SK-N-MC (cell line): ENCODE measurements around the gene HM13.
"Not testable (repeated sequence)": the region's sequence is repeated elsewhere in the genome, so short reads cannot be mapped to it uniquely, and the experiment has no call there.

ENCODE experiments used
- DNase-seq: peaks from one replicate; pipeline ENCODE4 v3.0.0-alpha.2; 2011; ENCODE audit warnings: low read depth, low spot score
- H3K27ac ChIP-seq: fragments of 200-600 bp; sonication (generic); 2 replicates; pipeline ENCODE4 v1.5.1; 2016; ENCODE audit warnings: mixed run types
- H3K36me3 ChIP-seq: fragments of 200-600 bp; sonication (generic); 2 replicates; pipeline ENCODE4 v1.6.1; 2017; ENCODE audit warnings: antibody characterized with exemption, low read length, mixed read lengths; ENCODE audit not compliant: insufficient read depth
- H3K4me3 ChIP-seq: fragments of 200-600 bp; sonication (generic); 2 replicates; pipeline ENCODE4 v1.5.1; 2016
- H3K9ac ChIP-seq: fragments of 200-600 bp; sonication (generic); 2 replicates; pipeline ENCODE4 v1.8.0; 2017; ENCODE audit warnings: mixed run types, mixed read lengths; ENCODE audit not compliant: insufficient read length
- H3K9me3 ChIP-seq: fragments of 200-600 bp; sonication (generic); 2 replicates; pipeline ENCODE4 v1.6.1; 2017; ENCODE audit warnings: low read depth, mild to moderate bottlenecking, antibody characterized with exemption, low read length, moderate library complexity, mixed read lengths
- EZH2 ChIP-seq: fragments of 200-600 bp; sonication (generic); IDR thresholded peaks from one replicate; pipeline ENCODE4 v1.6.1; 2017; ENCODE audit warnings: antibody characterized with exemption
- FOXP2 ChIP-seq: optimal IDR thresholded peaks from 2 replicates; pipeline ENCODE3; 2011; ENCODE audit warnings: mild to moderate bottlenecking, moderate library complexity; ENCODE audit not compliant: insufficient read depth; ENCODE audit errors: extremely low read length, control extremely low read depth
- POLR2AphosphoS5 ChIP-seq: IDR thresholded peaks from 2 replicates; pipeline ENCODE4 v1.6.1; 2012; ENCODE audit warnings: mild to moderate bottlenecking, low read depth, low read length, borderline replicate concordance

HM13 gene

GRCh38 chr20:31537116-31537871, 23.1 kb downstream of the HM13 start:
- Histone ChIP-seq H3K9me3 (no peaks in the 10 kb centered on the region), H3K27ac (no peak overlapping the region), H3K4me3 (no peak overlapping the region), H3K9ac (no peak overlapping the region), H3K36me3 (peaks cover 53% of the 10 kb centered on the region)
- TF ChIP-seq FOXP2, result no peak
- DNase-seq, result no peak

- Histone ChIP-seq H3K4me3 (no peak overlapping the region), H3K9ac (no peak overlapping the region), H3K27ac (no peak overlapping the region), H3K9me3 (no peaks in the 10 kb centered on the region), H3K36me3 (peaks cover 49% of the 10 kb centered on the region)
- DNase-seq, result no peak
- TF ChIP-seq FOXP2, result no peak
- TF ChIP-seq EZH2, result no peak
- TF ChIP-seq POLR2AphosphoS5, result no peak
Measured at GRCh38 chr20:31537890-31538289, 23.6 kb downstream of the HM13 start.

GRCh38 chr20:31538326-31538725, 24.1 kb downstream of the HM13 start:
- TF ChIP-seq POLR2AphosphoS5, result no peak
- TF ChIP-seq EZH2, result no peak
- no peak for TF ChIP-seq FOXP2
- no peak for DNase-seq
- Histone ChIP-seq H3K4me3 (no peak overlapping the region), H3K9me3 (no peaks in the 10 kb centered on the region), H3K27ac (no peak overlapping the region), H3K9ac (no peak overlapping the region), H3K36me3 (peaks cover 47% of the 10 kb centered on the region)

GRCh38 chr20:31539636-31540035, 25.4 kb downstream of the HM13 start:
- not testable (repeated sequence) for H3K27ac ChIP-seq, H3K9ac ChIP-seq, DNase-seq, H3K4me3 ChIP-seq, H3K9me3 ChIP-seq
- H3K36me3 ChIP-seq, result peaks cover 37% of the 10 kb centered on the region

- Histone ChIP-seq H3K4me3 (no peak overlapping the region), H3K9ac (no peak overlapping the region), H3K36me3 (peaks cover 40% of the 10 kb centered on the region), H3K9me3 (no peaks in the 10 kb centered on the region), H3K27ac (no peak overlapping the region)
- DNase-seq, result no peak
- TF ChIP-seq EZH2, result no peak
- no peak for TF ChIP-seq POLR2AphosphoS5
- no peak for TF ChIP-seq FOXP2
Measured at GRCh38 chr20:31540406-31540805, 26.2 kb downstream of the HM13 start.

- Histone ChIP-seq H3K4me3 (no peak overlapping the region), H3K36me3 (peaks cover 35% of the 10 kb centered on the region), H3K9me3 (no peaks in the 10 kb centered on the region), H3K27ac (no peak overlapping the region), H3K9ac (no peak overlapping the region)
- no peak for DNase-seq
- TF ChIP-seq EZH2 (no peak), POLR2AphosphoS5 (no peak), FOXP2 (no peak)
Measured at GRCh38 chr20:31542201-31542842, 28.1 kb downstream of the HM13 start.

GRCh38 chr20:31542963-31543362, 28.7 kb downstream of the HM13 start:
- DNase-seq, result no peak
- no peak for TF ChIP-seq POLR2AphosphoS5
- TF ChIP-seq FOXP2, result no peak
- TF ChIP-seq EZH2, result no peak
- Histone ChIP-seq H3K9ac (no peak overlapping the region), H3K4me3 (no peak overlapping the region), H3K27ac (no peak overlapping the region), H3K36me3 (peaks cover 35% of the 10 kb centered on the region), H3K9me3 (no peaks in the 10 kb centered on the region)

GRCh38 chr20:31543966-31544598, 29.8 kb downstream of the HM13 start:
- H3K9ac ChIP-seq, result peak overlapping the region; percentile 12
- H3K4me3 ChIP-seq, result no peak overlapping the region
- no peak for TF ChIP-seq POLR2AphosphoS5
- TF ChIP-seq EZH2, result no peak
- no peak for TF ChIP-seq FOXP2
- peak overlapping the region; percentile 81 for H3K27ac ChIP-seq
- H3K36me3 ChIP-seq, result peaks cover 35% of the 10 kb centered on the region
- no peaks in the 10 kb centered on the region for H3K9me3 ChIP-seq
- no peak for DNase-seq
